A549 (cell line): ENCODE data around the gene CSE1L.

Experiments used
- CEBPB ChIP-seq, 2 experiments: fragments of >200 bp in 1 of 2; sonication (Bioruptor Twin) in 1 of 2; formaldehyde crosslinking in 1 of 2; IDR thresholded peaks; 2 replicates each; pipeline ENCODE4 v1.6.1; 2012 to 2016
- JUN ChIP-seq, 2 experiments: fragments of >200 bp; sonication (Bioruptor Twin); formaldehyde crosslinking; IDR thresholded peaks; 2 replicates in 1 of 2; 3 replicates in 1 of 2; pipeline ENCODE4 v1.6.1; 2016 to 2017
- MAX ChIP-seq: IDR thresholded peaks from 2 replicates; pipeline ENCODE4 v1.6.1; 2012
- POLR2A ChIP-seq: IDR thresholded peaks from 2 replicates; pipeline ENCODE4 v1.6.1; 2012; ENCODE audit warnings: mild to moderate bottlenecking, low read length
- USF2 ChIP-seq: fragments of 450-650 bp; IDR thresholded peaks from 2 replicates; pipeline ENCODE4 v1.6.1; 2014; ENCODE audit warnings: antibody characterized with exemption

GRCh38 chr20:49046087-49046900, at the start of gene CSE1L:
- TF ChIP-seq USF2, result no peak
- TF ChIP-seq CEBPB (IDR thresholded peaks at IDR 0.05), result no peak
- TF ChIP-seq POLR2A, result peak; percentile 92
- peak; percentile 90; the same call in 1 of the 2 replicates for TF ChIP-seq MAX
- peak; percentile 47 to 90; a peak in 4 of 5 replicates for TF ChIP-seq JUN (IDR thresholded peaks at IDR 0.05)
